Measurements from ENCODE around the gene KPRP.
A peak's percentile ranks its signal among the peaks of the same experiment; 100 is the strongest.

Gene KPRP

DNA sequence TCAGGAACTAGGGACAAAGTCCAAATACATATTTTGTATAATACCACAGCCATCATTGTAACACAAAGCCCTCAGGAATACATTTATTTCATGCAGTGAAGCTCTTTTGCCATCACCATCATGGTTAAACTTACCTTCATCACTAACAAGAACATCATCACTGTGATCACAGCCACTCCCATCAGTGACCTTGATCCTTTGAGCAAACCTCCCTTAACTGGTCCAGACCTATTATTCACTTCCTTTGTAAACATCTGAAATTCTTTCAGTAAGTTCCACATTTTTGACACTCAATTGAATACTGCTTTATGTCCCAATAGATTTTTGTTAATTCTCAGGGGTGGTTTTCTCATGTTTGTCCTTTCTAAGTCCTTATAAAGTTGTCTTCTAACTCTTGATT lies 16.2 kb upstream of the KPRP start:
- CTCF ChIA-PET: no interaction called here
- H3K36me3 ChIP-seq (ENCODE audit: control insufficient read depth in 4 of 4, insufficient read depth in 4 of 4, low read length in 3 of 4): no peaks in the 10 kb centered on the region
- POLR2A ChIA-PET: no interaction called here
- no peaks in the 10 kb centered on the region for H3K9me3 ChIP-seq (ENCODE audit: control extremely low read depth in 1 of 5, control insufficient read depth in 4 of 5, insufficient read depth in 2 of 5, low read depth in 1 of 5, low read length in 4 of 5)
- H3K4me3 ChIP-seq (ENCODE audit: control insufficient read depth in 1 of 7, extremely low read depth in 1 of 7, insufficient read depth in 4 of 7, low read depth in 2 of 7, low read length in 6 of 7): no peak overlapping the region
- H3K27me3 ChIP-seq (replicated peaks in 2 of 5; ENCODE audit: control insufficient read depth in 4 of 5, insufficient read depth in 5 of 5, low read length in 4 of 5): peaks cover 0 to 22% (median 2%) of the 10 kb centered on the region in 5 experiments
- H3K27ac ChIP-seq (ENCODE audit: insufficient read depth in 1 of 2, low read depth in 1 of 2, low read length in 2 of 2, poor library complexity in 1 of 2, severe bottlenecking in 2 of 2): no peak overlapping the region
- no peak for DNase-seq
- H3K4me1 ChIP-seq (ENCODE audit: control extremely low read depth in 1 of 4, control insufficient read depth in 4 of 4, insufficient read depth in 4 of 4, low read length in 3 of 4): no peaks in the 10 kb centered on the region

DNA sequence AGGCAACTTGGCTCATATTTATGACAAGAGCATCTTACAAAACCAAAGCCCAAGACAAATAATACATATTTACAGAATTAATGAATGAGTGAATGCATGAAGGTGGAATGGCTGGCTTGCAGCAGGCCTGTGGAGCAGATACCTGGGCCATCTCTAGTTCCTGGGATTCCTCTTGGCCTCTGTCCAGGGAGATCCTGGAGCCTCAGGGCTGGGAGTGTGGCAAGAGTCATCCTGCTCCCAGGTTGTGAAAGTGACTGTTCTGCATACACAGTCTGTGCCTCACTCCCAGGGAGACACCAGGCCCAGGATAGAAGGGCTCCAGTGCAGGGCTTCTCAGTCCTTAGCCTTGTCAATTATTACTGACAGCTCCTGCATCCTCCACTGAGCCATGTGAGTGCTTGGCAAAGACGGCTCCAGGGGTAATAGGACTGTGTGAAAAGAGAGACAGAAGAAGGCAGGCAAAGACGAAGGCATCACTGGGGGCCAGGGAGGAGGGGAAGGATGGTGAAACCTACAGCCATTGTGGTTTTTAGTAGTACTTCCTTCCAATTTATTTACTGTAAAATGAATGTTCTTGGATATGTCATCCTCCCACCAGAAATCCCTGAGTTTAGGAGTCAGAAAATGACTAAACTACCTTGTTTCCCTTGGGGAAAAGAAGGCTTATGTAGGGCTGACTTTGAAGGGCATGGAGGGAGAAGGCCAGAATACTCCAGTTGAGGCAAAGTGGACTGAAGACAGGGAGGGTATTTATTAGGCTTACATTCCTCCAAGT lies 14.3 kb upstream of the KPRP start:
- H3K27me3 ChIP-seq (replicated peaks in 2 of 5; ENCODE audit: control insufficient read depth in 4 of 5, insufficient read depth in 5 of 5, low read length in 4 of 5): peaks cover 0 to 14% (median 5%) of the 10 kb centered on the region in 5 experiments
- no peaks in the 10 kb centered on the region for H3K9me3 ChIP-seq (ENCODE audit: control extremely low read depth in 1 of 5, control insufficient read depth in 4 of 5, insufficient read depth in 2 of 5, low read depth in 1 of 5, low read length in 4 of 5)
- no peaks in the 10 kb centered on the region for H3K4me1 ChIP-seq (ENCODE audit: control extremely low read depth in 1 of 4, control insufficient read depth in 4 of 4, insufficient read depth in 4 of 4, low read length in 3 of 4)
- no peak overlapping the region for H3K4me3 ChIP-seq (ENCODE audit: control insufficient read depth in 1 of 7, extremely low read depth in 1 of 7, insufficient read depth in 4 of 7, low read depth in 2 of 7, low read length in 6 of 7)
- no peak for DNase-seq
- WGBS (ENCODE audit: insufficient coverage): no CpG with 5 or more reads among the region's 2 CpGs
- ChIA-PET POLR2A (no interaction called here), CTCF (no interaction called here)
- no peaks in the 10 kb centered on the region for H3K36me3 ChIP-seq (ENCODE audit: control insufficient read depth in 4 of 4, insufficient read depth in 4 of 4, low read length in 3 of 4)
- H3K27ac ChIP-seq (ENCODE audit: insufficient read depth in 1 of 2, low read depth in 1 of 2, low read length in 2 of 2, poor library complexity in 1 of 2, severe bottlenecking in 2 of 2): no peak overlapping the region

DNA sequence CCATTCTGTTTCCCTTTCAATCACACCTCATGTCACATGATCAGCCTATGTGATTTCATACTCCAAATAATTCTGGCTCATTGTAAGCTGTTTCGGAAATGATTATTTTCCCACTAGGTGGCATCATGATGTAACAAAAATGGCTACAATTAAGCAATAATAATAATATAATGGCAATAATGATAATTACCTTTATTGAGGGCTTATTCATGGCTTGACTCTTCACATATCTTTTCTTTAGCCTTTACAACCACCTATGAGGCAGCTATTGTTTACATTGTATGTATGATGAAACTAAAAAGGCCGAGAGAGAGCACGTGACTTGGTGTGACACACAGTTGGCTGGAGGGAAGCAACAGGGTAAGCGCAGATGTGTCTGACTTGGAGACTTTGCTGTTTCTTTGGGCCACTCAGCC lies 12.5 kb upstream of the KPRP start:
- H3K27me3 ChIP-seq (replicated peaks in 2 of 5; ENCODE audit: control insufficient read depth in 4 of 5, insufficient read depth in 5 of 5, low read length in 4 of 5): peaks cover 0 to 19% (median 5%) of the 10 kb centered on the region in 5 experiments
- POLR2A ChIA-PET: no interaction called here
- CTCF ChIA-PET: no interaction called here
- WGBS (ENCODE audit: insufficient coverage): 100% methylated on average over 3 of the region's 4 CpGs
- DNase-seq: no peak
- no peaks in the 10 kb centered on the region for H3K9me3 ChIP-seq (ENCODE audit: control extremely low read depth in 1 of 5, control insufficient read depth in 4 of 5, insufficient read depth in 2 of 5, low read depth in 1 of 5, low read length in 4 of 5)
- no peaks in the 10 kb centered on the region for H3K4me1 ChIP-seq (ENCODE audit: control extremely low read depth in 1 of 4, control insufficient read depth in 4 of 4, insufficient read depth in 4 of 4, low read length in 3 of 4)
- no peak overlapping the region for H3K27ac ChIP-seq (ENCODE audit: insufficient read depth in 1 of 2, low read depth in 1 of 2, low read length in 2 of 2, poor library complexity in 1 of 2, severe bottlenecking in 2 of 2)
- no peaks in the 10 kb centered on the region for H3K36me3 ChIP-seq (ENCODE audit: control insufficient read depth in 4 of 4, insufficient read depth in 4 of 4, low read length in 3 of 4)
- no peak overlapping the region for H3K4me3 ChIP-seq (ENCODE audit: control insufficient read depth in 1 of 7, extremely low read depth in 1 of 7, insufficient read depth in 4 of 7, low read depth in 2 of 7, low read length in 6 of 7)

DNA sequence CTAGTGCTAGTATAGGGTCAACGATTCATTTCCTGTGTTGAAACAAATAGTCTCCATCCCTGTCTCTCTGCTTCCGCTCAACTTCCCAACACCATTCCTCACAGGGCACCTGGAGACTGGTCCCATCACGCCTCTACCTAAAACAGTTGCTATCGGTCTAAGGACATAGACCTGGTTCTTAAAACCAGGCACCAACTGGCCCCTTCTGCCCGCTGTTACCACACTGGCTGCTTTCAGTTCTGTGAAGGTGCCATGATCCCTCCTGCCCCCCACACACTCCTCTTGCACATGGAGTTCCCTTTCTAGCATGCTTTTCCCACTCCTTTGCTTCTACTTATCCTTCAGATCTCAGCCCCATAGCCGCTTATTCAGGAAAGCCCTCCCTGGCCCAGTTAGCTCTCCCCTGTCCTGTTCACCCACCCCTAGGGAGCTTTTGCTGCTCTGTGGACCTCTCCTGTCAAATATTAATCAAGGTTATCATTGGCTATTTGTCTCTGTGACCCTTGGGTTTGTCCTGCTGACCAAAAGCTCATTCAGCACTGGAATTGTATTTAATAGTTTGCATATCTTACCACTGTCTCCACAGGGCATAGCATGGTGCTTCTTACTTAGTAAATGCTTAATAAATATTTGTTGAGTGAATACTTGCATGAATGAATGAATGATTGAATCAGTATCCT lies 11.9 kb upstream of the KPRP start:
- ChIA-PET CTCF (no interaction called here), POLR2A (no interaction called here)
- 92% methylated on average over 5 of the region's 6 CpGs for WGBS (ENCODE audit: insufficient coverage)
- DNase-seq: no peak
- peaks cover 0 to 24% (median 5%) of the 10 kb centered on the region in 5 experiments for H3K27me3 ChIP-seq (replicated peaks in 2 of 5; ENCODE audit: control insufficient read depth in 4 of 5, insufficient read depth in 5 of 5, low read length in 4 of 5)
- no peak overlapping the region for H3K4me3 ChIP-seq (ENCODE audit: control insufficient read depth in 1 of 7, extremely low read depth in 1 of 7, insufficient read depth in 4 of 7, low read depth in 2 of 7, low read length in 6 of 7)
- no peaks in the 10 kb centered on the region for H3K9me3 ChIP-seq (ENCODE audit: control extremely low read depth in 1 of 5, control insufficient read depth in 4 of 5, insufficient read depth in 2 of 5, low read depth in 1 of 5, low read length in 4 of 5)
- H3K4me1 ChIP-seq (ENCODE audit: control extremely low read depth in 1 of 4, control insufficient read depth in 4 of 4, insufficient read depth in 4 of 4, low read length in 3 of 4): no peaks in the 10 kb centered on the region
- no peaks in the 10 kb centered on the region for H3K36me3 ChIP-seq (ENCODE audit: control insufficient read depth in 4 of 4, insufficient read depth in 4 of 4, low read length in 3 of 4)
- H3K27ac ChIP-seq (ENCODE audit: insufficient read depth in 1 of 2, low read depth in 1 of 2, low read length in 2 of 2, poor library complexity in 1 of 2, severe bottlenecking in 2 of 2): no peak overlapping the region

DNA sequence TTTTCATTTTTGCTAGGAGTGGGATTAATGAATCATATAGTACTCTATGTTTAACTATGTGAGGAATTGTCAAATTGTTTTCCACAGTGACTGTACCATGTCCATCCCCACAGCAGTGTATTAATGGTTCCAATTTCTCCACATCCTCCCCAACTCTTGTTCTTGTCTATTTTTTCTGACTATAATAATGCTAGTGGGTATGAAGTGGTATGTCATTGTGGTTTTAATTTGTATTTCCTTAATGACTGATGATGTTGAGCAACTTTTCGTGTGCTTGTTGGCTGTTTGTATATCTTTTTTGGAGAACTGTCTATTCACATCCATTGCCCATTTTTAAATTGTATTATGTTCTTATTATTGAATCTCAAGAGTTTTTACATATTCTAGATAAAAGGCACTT lies 10.0 kb upstream of the KPRP start:
- Histone ChIP-seq H3K36me3 (ENCODE audit: control insufficient read depth in 4 of 4, insufficient read depth in 4 of 4, low read length in 3 of 4) (no peaks in the 10 kb centered on the region), H3K4me1 (ENCODE audit: control extremely low read depth in 1 of 4, control insufficient read depth in 4 of 4, insufficient read depth in 4 of 4, low read length in 3 of 4) (no peaks in the 10 kb centered on the region), H3K9me3 (ENCODE audit: control extremely low read depth in 1 of 5, control insufficient read depth in 4 of 5, insufficient read depth in 2 of 5, low read depth in 1 of 5, low read length in 4 of 5) (no peaks in the 10 kb centered on the region), H3K27ac (ENCODE audit: insufficient read depth in 1 of 2, low read depth in 1 of 2, low read length in 2 of 2, poor library complexity in 1 of 2, severe bottlenecking in 2 of 2) (no peak overlapping the region), H3K4me3 (ENCODE audit: control insufficient read depth in 1 of 7, extremely low read depth in 1 of 7, insufficient read depth in 4 of 7, low read depth in 2 of 7, low read length in 6 of 7) (no peak overlapping the region), H3K27me3 (replicated peaks in 2 of 5; ENCODE audit: control insufficient read depth in 4 of 5, insufficient read depth in 5 of 5, low read length in 4 of 5) (peaks cover 2 to 21% (median 5%) of the 10 kb centered on the region in 5 experiments)
- no CpG with 5 or more reads among the region's 1 CpG for WGBS (ENCODE audit: insufficient coverage)
- ChIA-PET POLR2A (no interaction called here), CTCF (no interaction called here)
- DNase-seq: peak in 2 of 3 donors; percentile 13 to 25

DNA sequence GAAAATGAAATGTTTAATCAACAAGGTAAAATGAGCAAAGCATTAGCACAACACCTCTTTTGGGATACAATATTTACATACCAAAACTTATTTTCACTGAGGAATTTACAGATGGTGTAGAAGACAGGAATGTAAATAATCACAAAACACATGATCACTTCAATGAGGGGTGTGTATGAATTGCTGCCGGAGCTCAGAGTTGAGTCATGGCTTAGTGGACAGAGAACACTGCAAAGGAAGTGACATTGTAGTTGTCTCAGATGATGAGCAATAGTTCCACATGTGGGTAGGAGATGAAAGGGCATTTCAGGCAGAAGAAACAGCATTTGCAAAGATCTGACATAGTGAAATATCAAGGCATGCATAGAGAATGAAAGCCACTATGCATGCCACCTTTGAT lies 5.6 kb upstream of the KPRP start:
- Histone ChIP-seq H3K4me1 (ENCODE audit: control extremely low read depth in 1 of 4, control insufficient read depth in 4 of 4, insufficient read depth in 4 of 4, low read length in 3 of 4) (no peaks in the 10 kb centered on the region), H3K27ac (ENCODE audit: insufficient read depth in 1 of 2, low read depth in 1 of 2, low read length in 2 of 2, poor library complexity in 1 of 2, severe bottlenecking in 2 of 2) (no peak overlapping the region), H3K27me3 (replicated peaks in 2 of 5; ENCODE audit: control insufficient read depth in 4 of 5, insufficient read depth in 5 of 5, low read length in 4 of 5) (peaks cover 0 to 25% (median 5%) of the 10 kb centered on the region in 5 experiments), H3K36me3 (ENCODE audit: control insufficient read depth in 4 of 4, insufficient read depth in 4 of 4, low read length in 3 of 4) (no peaks in the 10 kb centered on the region), H3K4me3 (ENCODE audit: control insufficient read depth in 1 of 7, extremely low read depth in 1 of 7, insufficient read depth in 4 of 7, low read depth in 2 of 7, low read length in 6 of 7) (no peak overlapping the region), H3K9me3 (ENCODE audit: control extremely low read depth in 1 of 5, control insufficient read depth in 4 of 5, insufficient read depth in 2 of 5, low read depth in 1 of 5, low read length in 4 of 5) (no peaks in the 10 kb centered on the region)
- WGBS (ENCODE audit: insufficient coverage): 56% methylated on average over 1 of the region's 1 CpG
- DNase-seq: no peak
- ChIA-PET CTCF (no interaction called here), POLR2A (no interaction called here)

DNA sequence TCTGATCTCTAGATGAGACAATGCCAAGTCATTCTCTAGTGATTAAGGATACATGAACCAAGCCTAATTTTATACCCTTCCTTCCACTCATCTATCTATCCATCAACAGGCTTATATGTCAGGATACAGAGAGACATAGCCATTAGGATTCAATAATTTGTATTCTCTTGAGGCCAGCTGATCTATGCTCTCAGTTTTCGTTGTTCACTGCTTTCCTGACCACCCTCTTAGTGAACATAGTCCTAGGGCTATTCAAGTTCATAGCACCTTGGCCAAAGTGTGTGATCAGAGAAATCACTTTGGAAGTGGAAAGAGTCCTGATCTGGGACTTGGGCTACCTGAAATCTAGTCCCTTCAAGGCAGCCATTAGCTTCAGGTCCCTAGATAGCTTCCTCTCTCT lies 4.2 kb upstream of the KPRP start:
- no peak for DNase-seq
- Histone ChIP-seq H3K36me3 (ENCODE audit: control insufficient read depth in 4 of 4, insufficient read depth in 4 of 4, low read length in 3 of 4) (no peaks in the 10 kb centered on the region), H3K27ac (ENCODE audit: insufficient read depth in 1 of 2, low read depth in 1 of 2, low read length in 2 of 2, poor library complexity in 1 of 2, severe bottlenecking in 2 of 2) (no peak overlapping the region), H3K9me3 (ENCODE audit: control extremely low read depth in 1 of 5, control insufficient read depth in 4 of 5, insufficient read depth in 2 of 5, low read depth in 1 of 5, low read length in 4 of 5) (no peaks in the 10 kb centered on the region), H3K4me3 (ENCODE audit: control insufficient read depth in 1 of 7, extremely low read depth in 1 of 7, insufficient read depth in 4 of 7, low read depth in 2 of 7, low read length in 6 of 7) (no peak overlapping the region), H3K27me3 (replicated peaks in 2 of 5; ENCODE audit: control insufficient read depth in 4 of 5, insufficient read depth in 5 of 5, low read length in 4 of 5) (peaks cover 0 to 26% (median 3%) of the 10 kb centered on the region in 5 experiments), H3K4me1 (ENCODE audit: control extremely low read depth in 1 of 4, control insufficient read depth in 4 of 4, insufficient read depth in 4 of 4, low read length in 3 of 4) (no peaks in the 10 kb centered on the region)
- POLR2A ChIA-PET: no interaction called here
- CTCF ChIA-PET: no interaction called here
- 50% methylated on average over 1 of the region's 1 CpG for WGBS (ENCODE audit: insufficient coverage)
